Liver (tissue), 9 donors: ENCODE data around the gene LRCH4. TPM values are rescaled to one million over a fixed set of nuclear protein-coding genes. Genes with fewer than 3 reads are reported as not detected.

ENCODE experiments used
- DNase-seq: peaks from one replicate; pipeline ENCODE4 v3.0.0-alpha.2; 2017; ENCODE audit warnings: low spot score
- H3K27ac ChIP-seq, 2 donors: one replicate each; pipeline ENCODE4 v1.7.0; 2013; ENCODE audit warnings: inconsistent platforms in 2 of 2, low read length in 2 of 2, control low read depth in 1 of 2, low read depth in 1 of 2, mild to moderate bottlenecking in 1 of 2
- H3K27me3 ChIP-seq, 4 donors: one replicate each; pipeline versions ENCODE4 v1.6.1 to v1.7.0; 2013; ENCODE audit warnings: low read length in 3 of 4, inconsistent platforms in 1 of 4, mild to moderate bottlenecking in 1 of 4, moderate library complexity in 1 of 4; ENCODE audit not compliant: control insufficient read depth in 4 of 4, insufficient read depth in 4 of 4
- H3K36me3 ChIP-seq, 4 donors: one replicate each; pipeline versions ENCODE4 v1.6.1 to v1.7.0; 2013; ENCODE audit warnings: low read length in 3 of 4, mild to moderate bottlenecking in 3 of 4, low read depth in 1 of 4, moderate library complexity in 1 of 4; ENCODE audit not compliant: control insufficient read depth in 4 of 4, insufficient read depth in 3 of 4
- H3K4me1 ChIP-seq, 4 donors: one replicate each; pipeline versions ENCODE4 v1.6.1 to v1.7.0; 2013; ENCODE audit warnings: low read length in 3 of 4, mild to moderate bottlenecking in 3 of 4, moderate library complexity in 1 of 4; ENCODE audit not compliant: control insufficient read depth in 4 of 4, insufficient read depth in 4 of 4
- H3K4me3 ChIP-seq, 3 donors: one replicate each; pipeline versions ENCODE4 v1.6.1 to v1.7.0; 2013; ENCODE audit warnings: low read length in 3 of 3, control low read depth in 1 of 3, low read depth in 1 of 3, mild to moderate bottlenecking in 1 of 3
- H3K9ac ChIP-seq, 2 donors: one replicate each; pipeline ENCODE4 v1.7.0; 2013; ENCODE audit warnings: low read length in 2 of 2, mild to moderate bottlenecking in 2 of 2, moderate library complexity in 2 of 2, control low read depth in 1 of 2, low read depth in 1 of 2
- H3K9me3 ChIP-seq, 4 donors: one replicate each; pipeline versions ENCODE4 v1.6.1 to v1.7.0; 2013; ENCODE audit warnings: low read length in 3 of 4; ENCODE audit not compliant: control insufficient read depth in 4 of 4
- FOXA1 ChIP-seq: IDR thresholded peaks from 2 replicates; pipeline ENCODE4 v1.6.1; 2016; ENCODE audit warnings: antibody characterized with exemption
- GABPA ChIP-seq, 2 donors: IDR thresholded peaks in 1 of 2; conservative IDR thresholded peaks in 1 of 2; 2 replicates each; pipeline ENCODE4 v1.6.1; 2016; ENCODE audit warnings: antibody characterized with exemption in 2 of 2, mild to moderate bottlenecking in 1 of 2, moderate library complexity in 1 of 2
- HNF4A ChIP-seq, 2 donors: conservative IDR thresholded peaks; 2 replicates each; pipeline ENCODE4 v1.6.1; 2016; ENCODE audit warnings: antibody characterized with exemption in 2 of 2, mild to moderate bottlenecking in 2 of 2
- HNF4G ChIP-seq: IDR thresholded peaks from 2 replicates; pipeline ENCODE4 v1.6.1; 2016; ENCODE audit warnings: antibody characterized with exemption
- MAX ChIP-seq: IDR thresholded peaks from 2 replicates; pipeline ENCODE4 v1.6.1; 2016; ENCODE audit warnings: antibody characterized with exemption
- NR2F2 ChIP-seq: IDR thresholded peaks from 2 replicates; pipeline ENCODE4 v1.6.1; 2016; ENCODE audit warnings: antibody characterized with exemption
- RAD21 ChIP-seq, 2 donors: IDR thresholded peaks; 2 replicates each; pipeline ENCODE4 v1.6.1; 2016; ENCODE audit warnings: antibody characterized with exemption in 2 of 2, mild to moderate bottlenecking in 2 of 2
- RXRA ChIP-seq, 2 donors: IDR thresholded peaks; 2 replicates each; pipeline ENCODE4 v1.6.1; 2017 to 2018; ENCODE audit warnings: antibody characterized with exemption in 2 of 2, mild to moderate bottlenecking in 1 of 2
- SP1 ChIP-seq: IDR thresholded peaks from 2 replicates; pipeline ENCODE4 v1.6.1; 2018; ENCODE audit warnings: antibody characterized with exemption, mild to moderate bottlenecking
- YY1 ChIP-seq: IDR thresholded peaks from 2 replicates; pipeline ENCODE4 v1.6.1; 2016; ENCODE audit warnings: antibody characterized with exemption, mild to moderate bottlenecking
- WGBS: extraction: QIAGEN DNeasy Blood & Tissue Kit; methylation state at CpG from one replicate; pipeline ENCODE4 v1.1.7; 2013; 5-methylcytosine and 5-hydroxymethylcytosine counted together
- polyA plus RNA-seq, 2 donors: library from polyadenylated mRNA; stranded (reverse) in 1 of 2; unstranded in 1 of 2; fragments of 200-250 nt in 1 of 2; fragments of >200 nt in 1 of 2; fragmentation: Nextera tagmentation in 1 of 2; extraction: Ambion mirVana in 1 of 2; gene quantifications; one replicate each; pipeline versions ENCODE4 v1.2.1 to v1.2.3, GENCODE V29; 2013 to 2015
- total RNA-seq, 2 donors: library from RNA; depleted of rRNA; stranded (reverse); fragments of >200 nt; gene quantifications; one replicate each; pipeline ENCODE4 v1.2.3, GENCODE V29; 2014
- TF ChIP-seq, protein P1 (sequence below): IDR thresholded peaks from 2 replicates; pipeline ENCODE4 v1.6.1; 2016; ENCODE audit warnings: antibody characterized with exemption, mild to moderate bottlenecking
- TF ChIP-seq, protein P2 (sequence below): IDR thresholded peaks from 2 replicates; pipeline ENCODE4 v1.6.1; 2016; ENCODE audit warnings: antibody characterized with exemption
- TF ChIP-seq, protein P3 (sequence below): fragments of 150-350 bp; IDR thresholded peaks from 2 replicates; pipeline ENCODE4 v1.5.1; 2017; ENCODE audit warnings: improper control_type of control experiment, low read depth, low read length; ENCODE audit not compliant: missing input control
- donor health status: healthy.
- donor health status: healthy.
- donor health status: healthy.
- donor health status: healthy.
- donor health status: healthy.

Gene LRCH4
- total and polyA plus RNA-seq, 4 donors, result 8.2 to 25.8 (median 13.0) TPM

GRCh38 chr7:100586266-100587025 lies 517 bp upstream of the LRCH4 start, which contains the start of gene FBXO24:
Gene FBXO24 (plus strand): TSS chr7:100586328. CDS start chr7:100586626, 298 bp downstream.
- Histone ChIP-seq H3K9ac (peak within 1 kb of the TSS; percentile 63 to 76), H3K4me1 (peaks cover 2 to 38% (median 23%) of the 10 kb centered on the region in 4 donors), H3K9me3 (no peaks in the 10 kb centered on the region), H3K27ac (peak within 1 kb of the TSS; percentile 97 to 98), H3K36me3 (peaks cover 2 to 10% (median 5%) of the 10 kb centered on the region in 4 donors), H3K4me3 (peak within 1 kb of the TSS; percentile 77 to 94 (median 85)), H3K27me3 (no peaks in the 10 kb centered on the region)
- peak; percentile 99 for DNase-seq
- TF ChIP-seq YY1 (peak; percentile 72), HNF4A (conservative IDR thresholded peaks at IDR 0.05) (peak in 1 of 2 donors; percentile 3), MAX (no peak), FOXA1 (peak; percentile 2), HNF4G (no peak), NR2F2 (no peak), SP1 (peak; percentile 100), RAD21 (IDR thresholded peaks at IDR 0.05) (peak in 1 of 2 donors; percentile 15), RXRA (IDR thresholded peaks at IDR 0.05) (peak; percentile 11 to 39), GABPA (IDR thresholded peaks at IDR 0.05 in 1 of 2, conservative IDR thresholded peaks at IDR 0.05 in 1 of 2) (peak in 1 of 2 donors; percentile 77)
- TF ChIP-seq, protein P1, sequence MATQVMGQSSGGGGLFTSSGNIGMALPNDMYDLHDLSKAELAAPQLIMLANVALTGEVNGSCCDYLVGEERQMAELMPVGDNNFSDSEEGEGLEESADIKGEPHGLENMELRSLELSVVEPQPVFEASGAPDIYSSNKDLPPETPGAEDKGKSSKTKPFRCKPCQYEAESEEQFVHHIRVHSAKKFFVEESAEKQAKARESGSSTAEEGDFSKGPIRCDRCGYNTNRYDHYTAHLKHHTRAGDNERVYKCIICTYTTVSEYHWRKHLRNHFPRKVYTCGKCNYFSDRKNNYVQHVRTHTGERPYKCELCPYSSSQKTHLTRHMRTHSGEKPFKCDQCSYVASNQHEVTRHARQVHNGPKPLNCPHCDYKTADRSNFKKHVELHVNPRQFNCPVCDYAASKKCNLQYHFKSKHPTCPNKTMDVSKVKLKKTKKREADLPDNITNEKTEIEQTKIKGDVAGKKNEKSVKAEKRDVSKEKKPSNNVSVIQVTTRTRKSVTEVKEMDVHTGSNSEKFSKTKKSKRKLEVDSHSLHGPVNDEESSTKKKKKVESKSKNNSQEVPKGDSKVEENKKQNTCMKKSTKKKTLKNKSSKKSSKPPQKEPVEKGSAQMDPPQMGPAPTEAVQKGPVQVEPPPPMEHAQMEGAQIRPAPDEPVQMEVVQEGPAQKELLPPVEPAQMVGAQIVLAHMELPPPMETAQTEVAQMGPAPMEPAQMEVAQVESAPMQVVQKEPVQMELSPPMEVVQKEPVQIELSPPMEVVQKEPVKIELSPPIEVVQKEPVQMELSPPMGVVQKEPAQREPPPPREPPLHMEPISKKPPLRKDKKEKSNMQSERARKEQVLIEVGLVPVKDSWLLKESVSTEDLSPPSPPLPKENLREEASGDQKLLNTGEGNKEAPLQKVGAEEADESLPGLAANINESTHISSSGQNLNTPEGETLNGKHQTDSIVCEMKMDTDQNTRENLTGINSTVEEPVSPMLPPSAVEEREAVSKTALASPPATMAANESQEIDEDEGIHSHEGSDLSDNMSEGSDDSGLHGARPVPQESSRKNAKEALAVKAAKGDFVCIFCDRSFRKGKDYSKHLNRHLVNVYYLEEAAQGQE, result peak; percentile 24
- TF ChIP-seq, protein P2, sequence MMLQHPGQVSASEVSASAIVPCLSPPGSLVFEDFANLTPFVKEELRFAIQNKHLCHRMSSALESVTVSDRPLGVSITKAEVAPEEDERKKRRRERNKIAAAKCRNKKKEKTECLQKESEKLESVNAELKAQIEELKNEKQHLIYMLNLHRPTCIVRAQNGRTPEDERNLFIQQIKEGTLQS, result no peak
- WGBS, result under 1% methylated on average over 53 of the region's 53 CpGs

DNA sequence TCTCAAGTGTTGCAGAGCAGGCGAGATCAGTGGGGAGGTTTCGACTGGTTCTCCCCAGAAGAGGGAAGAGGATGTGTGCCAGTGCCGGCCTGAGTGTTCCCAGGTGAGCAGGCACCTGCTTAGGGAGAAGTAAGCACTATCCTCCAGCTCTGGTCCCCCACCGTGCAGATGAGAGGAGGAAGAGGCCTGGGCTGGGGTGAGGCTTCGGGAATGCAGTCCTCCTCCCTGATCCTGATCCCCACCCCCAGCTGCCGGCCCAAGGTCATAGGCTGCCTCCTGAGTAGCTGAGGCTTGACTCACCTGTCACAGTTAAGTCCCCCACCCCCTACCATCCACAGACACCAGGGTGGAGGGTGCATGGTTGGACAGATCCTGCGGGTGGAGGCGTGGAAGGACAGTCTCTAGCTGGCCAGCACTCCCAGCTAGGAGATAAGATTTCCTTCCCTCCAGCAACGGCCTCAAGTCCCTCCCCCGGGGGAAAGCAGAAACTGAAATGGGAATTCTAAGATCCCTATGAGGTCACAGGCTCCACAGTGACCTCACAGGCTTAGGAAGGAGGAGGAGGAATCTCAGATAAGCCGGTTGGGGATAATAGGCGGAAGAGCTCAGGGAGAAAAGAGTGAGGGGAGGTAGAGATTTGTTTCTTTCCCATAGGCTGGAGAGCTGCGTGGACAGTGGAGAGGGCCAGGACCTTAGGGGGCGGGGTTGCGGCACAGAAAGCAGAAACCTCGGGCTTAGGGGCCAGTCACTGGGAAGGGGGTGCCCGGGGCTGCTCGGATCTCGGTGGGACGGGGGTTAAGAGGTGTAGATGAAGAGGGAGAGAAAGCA lies 1.0 kb downstream of the LRCH4 start:
- TF ChIP-seq, protein P1, result peak; percentile 55
- TF ChIP-seq RAD21 (IDR thresholded peaks at IDR 0.05) (peak in 1 of 2 donors; percentile 16), NR2F2 (peak; percentile 17)
- TF ChIP-seq, protein P3, sequence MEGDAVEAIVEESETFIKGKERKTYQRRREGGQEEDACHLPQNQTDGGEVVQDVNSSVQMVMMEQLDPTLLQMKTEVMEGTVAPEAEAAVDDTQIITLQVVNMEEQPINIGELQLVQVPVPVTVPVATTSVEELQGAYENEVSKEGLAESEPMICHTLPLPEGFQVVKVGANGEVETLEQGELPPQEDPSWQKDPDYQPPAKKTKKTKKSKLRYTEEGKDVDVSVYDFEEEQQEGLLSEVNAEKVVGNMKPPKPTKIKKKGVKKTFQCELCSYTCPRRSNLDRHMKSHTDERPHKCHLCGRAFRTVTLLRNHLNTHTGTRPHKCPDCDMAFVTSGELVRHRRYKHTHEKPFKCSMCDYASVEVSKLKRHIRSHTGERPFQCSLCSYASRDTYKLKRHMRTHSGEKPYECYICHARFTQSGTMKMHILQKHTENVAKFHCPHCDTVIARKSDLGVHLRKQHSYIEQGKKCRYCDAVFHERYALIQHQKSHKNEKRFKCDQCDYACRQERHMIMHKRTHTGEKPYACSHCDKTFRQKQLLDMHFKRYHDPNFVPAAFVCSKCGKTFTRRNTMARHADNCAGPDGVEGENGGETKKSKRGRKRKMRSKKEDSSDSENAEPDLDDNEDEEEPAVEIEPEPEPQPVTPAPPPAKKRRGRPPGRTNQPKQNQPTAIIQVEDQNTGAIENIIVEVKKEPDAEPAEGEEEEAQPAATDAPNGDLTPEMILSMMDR, result no peak
- H3K9ac ChIP-seq, result peak overlapping the region; percentile 63 to 76
- H3K27ac ChIP-seq, result peak overlapping the region; percentile 97 to 98
- no peaks in the 10 kb centered on the region for H3K9me3 ChIP-seq
- H3K36me3 ChIP-seq, result peaks cover 9 to 25% (median 13%) of the 10 kb centered on the region in 4 donors
- peak overlapping the region; percentile 77 to 94 (median 85) for H3K4me3 ChIP-seq
- DNase-seq, result no peak
- peaks cover 2 to 38% (median 23%) of the 10 kb centered on the region in 4 donors for H3K4me1 ChIP-seq
- 12% methylated on average over 20 of the region's 20 CpGs for WGBS
- H3K27me3 ChIP-seq, result no peaks in the 10 kb centered on the region
